ENCODE results near the gene MTMR11. TPM values are rescaled to one million over a fixed set of nuclear protein-coding genes. Genes with fewer than 3 reads are reported as not detected.
A peak's percentile ranks its signal among the peaks of the same experiment; 100 is the strongest.

The MTMR11 gene
- total RNA-seq, 2 experiments from 2014 or later, result 0.49 to 0.70 TPM

- peaks cover 13% of the 10 kb centered on the region for H3K4me1 ChIP-seq (ENCODE audit: insufficient read depth, low read length)
- H3K4me1 Mint-ChIP-seq (ENCODE audit: low read depth), result peaks cover 21% of the 10 kb centered on the region
- intact Hi-C loops (cut with DNase I, micrococcal nuclease), result loop anchor here (1.0 to 2.0 kb wide), 3 partner anchors 11 to 28 kb away; partner anchors contain the start of gene SF3B4 (in 2 of the 2)
- no peaks in the 10 kb centered on the region for H3K9me3 ChIP-seq (ENCODE audit: control insufficient read depth in 1 of 2, insufficient read depth in 1 of 2, low read length in 2 of 2)
- ChIA-PET POLR2A (interaction anchor here (0.6 to 3.4 kb wide), 10 partner anchors 12 to 287 kb away, joined by 3 to 124 read pairs (median 3); partner anchors contain the start of genes OTUD7B, SF3B4 and VPS45), CTCF (interaction anchor here (1.3 kb wide), 1 partner anchor 12 kb away, joined by 4 read pairs; a partner anchor contains a TSS)
- H3K4me3 Mint-ChIP-seq, result peak within 1 kb of the TSS; percentile 93
- no peaks in the 10 kb centered on the region for H3K27me3 Mint-ChIP-seq
- H3K36me3 ChIP-seq (ENCODE audit: insufficient read depth, low read length), result peaks cover 2% of the 10 kb centered on the region
- DNase-seq, result peak; percentile 62 to 91 (median 75)
- no peaks in the 10 kb centered on the region for H3K9me3 Mint-ChIP-seq
- peak within 1 kb of the TSS; percentile 73 to 86 for H3K27ac ChIP-seq (ENCODE audit: low read depth in 1 of 2, low read length in 2 of 2)
- no peak for TF ChIP-seq CTCF (IDR thresholded peaks at IDR 0.05)
- peak; percentile 96 for ATAC-seq (ENCODE audit: poor library complexity)
- H3K4me3 ChIP-seq (ENCODE audit: low read length), result peak within 1 kb of the TSS; percentile 84
- H3K27me3 ChIP-seq (ENCODE audit: control insufficient read depth in 1 of 2, insufficient read depth in 2 of 2, low read length in 2 of 2), result no peaks in the 10 kb centered on the region
- H3K36me3 Mint-ChIP-seq (ENCODE audit: low read depth), result peaks cover 8% of the 10 kb centered on the region
- H3K27ac Mint-ChIP-seq, result peak within 1 kb of the TSS; percentile 91
Measured at GRCh38 chr1:149899460-149900284, 37.0 kb downstream of the MTMR11 start, which contains the start of gene BOLA1. TSS of gene BOLA1 (plus strand) at chr1:149899568. CDS start at chr1:149900060, 492 bp downstream.

GRCh38 chr1:149896575-149896974 is 40.1 kb downstream of the MTMR11 start:
- Histone ChIP-seq H3K27ac (ENCODE audit: low read depth in 1 of 2, low read length in 2 of 2) (no peak overlapping the region), H3K9me3 (ENCODE audit: control insufficient read depth in 1 of 2, insufficient read depth in 1 of 2, low read length in 2 of 2) (no peaks in the 10 kb centered on the region), H3K36me3 (ENCODE audit: insufficient read depth, low read length) (no peaks in the 10 kb centered on the region), H3K4me1 (ENCODE audit: insufficient read depth, low read length) (peaks cover 13% of the 10 kb centered on the region), H3K27me3 (ENCODE audit: control insufficient read depth in 1 of 2, insufficient read depth in 2 of 2, low read length in 2 of 2) (no peaks in the 10 kb centered on the region), H3K4me3 (ENCODE audit: low read length) (no peak overlapping the region)
- Mint-ChIP-seq H3K9me3 (no peaks in the 10 kb centered on the region), H3K4me3 (no peak overlapping the region), H3K27me3 (no peaks in the 10 kb centered on the region), H3K4me1 (ENCODE audit: low read depth) (peaks cover 21% of the 10 kb centered on the region), H3K27ac (no peak overlapping the region), H3K36me3 (ENCODE audit: low read depth) (peaks cover 8% of the 10 kb centered on the region)
- intact Hi-C loops (cut with DNase I, micrococcal nuclease), result no loop called here
- ChIA-PET CTCF (interaction anchor here (1.5 kb wide), 1 partner anchor 8 kb away, joined by 6 read pairs; a partner anchor contains a TSS), POLR2A (interaction anchor here (1.8 kb wide), 1 partner anchor 9 kb away, joined by 11 read pairs; a partner anchor contains a TSS)
- ATAC-seq (ENCODE audit: poor library complexity) (no peak), DNase-seq (no peak)
- no peak for TF ChIP-seq CTCF (IDR thresholded peaks at IDR 0.05)

- no peaks in the 10 kb centered on the region for H3K4me1 Mint-ChIP-seq (ENCODE audit: low read depth)
- Histone ChIP-seq H3K4me1 (ENCODE audit: insufficient read depth, low read length) (peaks cover 30% of the 10 kb centered on the region), H3K9me3 (ENCODE audit: control insufficient read depth in 1 of 2, insufficient read depth in 1 of 2, low read length in 2 of 2) (peaks cover 0 to 3% of the 10 kb centered on the region in 2 experiments), H3K27me3 (ENCODE audit: control insufficient read depth in 1 of 2, insufficient read depth in 2 of 2, low read length in 2 of 2) (no peaks in the 10 kb centered on the region), H3K4me3 (ENCODE audit: low read length) (peak overlapping the region; percentile 87), H3K36me3 (ENCODE audit: insufficient read depth, low read length) (no peaks in the 10 kb centered on the region), H3K27ac (ENCODE audit: low read depth in 1 of 2, low read length in 2 of 2) (peak overlapping the region in 1 of 2 donors; percentile 91)
- intact Hi-C loops (cut with DNase I, micrococcal nuclease), result loop anchor here (1.0 to 2.0 kb wide), 4 partner anchors 10 to 161 kb away; partner anchors contain the start of genes BOLA1 (in 2 of the 2) and SF3B4 (in 2 of the 2)
- no peak for TF ChIP-seq CTCF (IDR thresholded peaks at IDR 0.05)
- no peaks in the 10 kb centered on the region for H3K36me3 Mint-ChIP-seq (ENCODE audit: low read depth)
- no peak overlapping the region for H3K27ac Mint-ChIP-seq
- ChIA-PET CTCF (interaction anchor here (0.7 to 1.7 kb wide), 7 partner anchors 8 to 298 kb away, joined by 3 to 7 read pairs (median 3); no protein-coding TSS in a partner anchor), POLR2A (interaction anchor here (0.9 to 6.7 kb wide), 16 partner anchors 10 to 475 kb away, joined by 3 to 259 read pairs (median 40); partner anchors contain the start of genes ANP32E, BOLA1, OTUD7B and RPRD2)
- no peaks in the 10 kb centered on the region for H3K27me3 Mint-ChIP-seq
- ATAC-seq (ENCODE audit: poor library complexity) (no peak), DNase-seq (no peak)
- no peaks in the 10 kb centered on the region for H3K9me3 Mint-ChIP-seq
- H3K4me3 Mint-ChIP-seq, result no peak overlapping the region
Measured at GRCh38 chr1:149888999-149889289, 47.7 kb downstream of the MTMR11 start.

Measured in CD4-positive, alpha-beta T cell (primary cell).